Astrocyte (in vitro differentiated cells and primary cell): Measurements from ENCODE around the gene RAB39A.

Experiments
- EZH2 ChIP-seq: IDR thresholded peaks from 2 replicates; pipeline ENCODE4 v1.6.1; 2012; ENCODE audit warnings: mild to moderate bottlenecking, low read length, inconsistent platforms; ENCODE audit not compliant: insufficient read depth
- TF ChIP-seq, protein P1 (sequence below): IDR thresholded peaks from 2 replicates; pipeline ENCODE4 v1.5.1; 2011; ENCODE audit warnings: low read depth, mild to moderate bottlenecking, inconsistent platforms, low read length, moderate library complexity; ENCODE audit not compliant: insufficient read depth

DNA sequence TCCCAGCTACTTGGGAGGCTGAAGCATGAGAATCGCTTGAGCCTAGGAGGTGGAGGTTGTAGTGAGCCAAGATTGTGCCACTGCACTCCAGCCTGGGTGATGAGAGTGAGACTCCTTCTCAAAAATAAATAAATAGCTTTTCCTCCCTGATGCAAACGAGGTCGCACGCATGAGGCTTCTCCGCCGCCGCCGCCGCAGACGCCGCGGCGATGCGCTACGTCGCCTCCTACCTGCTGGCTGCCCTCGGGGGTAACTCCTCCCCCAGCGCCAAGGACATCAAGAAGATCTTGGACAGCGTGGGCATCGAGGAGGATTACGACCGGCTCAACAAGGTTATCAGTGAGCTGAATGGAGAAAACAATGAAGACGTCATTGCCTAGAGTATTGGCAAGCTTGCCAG is 20.0 kb upstream of the RAB39A start:
- no peak for TF ChIP-seq EZH2
- TF ChIP-seq, protein P1, sequence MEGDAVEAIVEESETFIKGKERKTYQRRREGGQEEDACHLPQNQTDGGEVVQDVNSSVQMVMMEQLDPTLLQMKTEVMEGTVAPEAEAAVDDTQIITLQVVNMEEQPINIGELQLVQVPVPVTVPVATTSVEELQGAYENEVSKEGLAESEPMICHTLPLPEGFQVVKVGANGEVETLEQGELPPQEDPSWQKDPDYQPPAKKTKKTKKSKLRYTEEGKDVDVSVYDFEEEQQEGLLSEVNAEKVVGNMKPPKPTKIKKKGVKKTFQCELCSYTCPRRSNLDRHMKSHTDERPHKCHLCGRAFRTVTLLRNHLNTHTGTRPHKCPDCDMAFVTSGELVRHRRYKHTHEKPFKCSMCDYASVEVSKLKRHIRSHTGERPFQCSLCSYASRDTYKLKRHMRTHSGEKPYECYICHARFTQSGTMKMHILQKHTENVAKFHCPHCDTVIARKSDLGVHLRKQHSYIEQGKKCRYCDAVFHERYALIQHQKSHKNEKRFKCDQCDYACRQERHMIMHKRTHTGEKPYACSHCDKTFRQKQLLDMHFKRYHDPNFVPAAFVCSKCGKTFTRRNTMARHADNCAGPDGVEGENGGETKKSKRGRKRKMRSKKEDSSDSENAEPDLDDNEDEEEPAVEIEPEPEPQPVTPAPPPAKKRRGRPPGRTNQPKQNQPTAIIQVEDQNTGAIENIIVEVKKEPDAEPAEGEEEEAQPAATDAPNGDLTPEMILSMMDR = no peak
